ENCODE results near the gene CFI. TPM values are rescaled to one million over a fixed set of nuclear protein-coding genes. Genes with fewer than 3 reads are reported as not detected.

The CFI gene
- total and polyA plus RNA-seq, 8 donors, result 13.0 to 84.9 (median 30.7) TPM

GRCh38 chr4:109816082-109816442 is 14.3 kb upstream of the CFI start:
- H3K9me3 ChIP-seq, result no peaks in the 10 kb centered on the region
- H3K4me3 ChIP-seq, result peak overlapping the region; percentile 67 to 83 (median 76)
- peaks cover 0 to 17% (median 0%) of the 10 kb centered on the region in 3 donors for H3K4me1 ChIP-seq
- no peaks in the 10 kb centered on the region for H3K27me3 ChIP-seq
- WGBS, 2 donors, result 1% methylated on average over 19 of the region's 19 CpGs
- intact Hi-C loops (cut with DNase I), result no loop called here
- FAIRE-seq, result no peak
- peak in 3 of 6 donors; percentile 20 to 62 (median 42) for DNase-seq
- peak overlapping the region in 1 of 4 donors; percentile 92 for H3K27ac ChIP-seq
- peak; percentile 5 to 26 (median 12) for ATAC-seq
- peaks cover 0 to 10% (median 0%) of the 10 kb centered on the region in 3 donors for H3K36me3 ChIP-seq
- TF ChIP-seq, protein P1, sequence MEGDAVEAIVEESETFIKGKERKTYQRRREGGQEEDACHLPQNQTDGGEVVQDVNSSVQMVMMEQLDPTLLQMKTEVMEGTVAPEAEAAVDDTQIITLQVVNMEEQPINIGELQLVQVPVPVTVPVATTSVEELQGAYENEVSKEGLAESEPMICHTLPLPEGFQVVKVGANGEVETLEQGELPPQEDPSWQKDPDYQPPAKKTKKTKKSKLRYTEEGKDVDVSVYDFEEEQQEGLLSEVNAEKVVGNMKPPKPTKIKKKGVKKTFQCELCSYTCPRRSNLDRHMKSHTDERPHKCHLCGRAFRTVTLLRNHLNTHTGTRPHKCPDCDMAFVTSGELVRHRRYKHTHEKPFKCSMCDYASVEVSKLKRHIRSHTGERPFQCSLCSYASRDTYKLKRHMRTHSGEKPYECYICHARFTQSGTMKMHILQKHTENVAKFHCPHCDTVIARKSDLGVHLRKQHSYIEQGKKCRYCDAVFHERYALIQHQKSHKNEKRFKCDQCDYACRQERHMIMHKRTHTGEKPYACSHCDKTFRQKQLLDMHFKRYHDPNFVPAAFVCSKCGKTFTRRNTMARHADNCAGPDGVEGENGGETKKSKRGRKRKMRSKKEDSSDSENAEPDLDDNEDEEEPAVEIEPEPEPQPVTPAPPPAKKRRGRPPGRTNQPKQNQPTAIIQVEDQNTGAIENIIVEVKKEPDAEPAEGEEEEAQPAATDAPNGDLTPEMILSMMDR (IDR thresholded peaks at IDR 0.05), result no peak

- H3K4me3 ChIP-seq, result peak within 1 kb of the TSS; percentile 67 to 83 (median 76)
- H3K27me3 ChIP-seq, result no peaks in the 10 kb centered on the region
- WGBS, 2 donors, result 0 to 1% methylated on average over 53 of the region's 53 CpGs
- H3K9me3 ChIP-seq, result no peaks in the 10 kb centered on the region
- H3K27ac ChIP-seq, result peak within 1 kb of the TSS; percentile 69 to 92 (median 90)
- intact Hi-C loops (cut with DNase I), result no loop called here
- TF ChIP-seq, protein P1 (IDR thresholded peaks at IDR 0.05), result no peak
- peak; percentile 98 to 99 (median 98) for ATAC-seq
- H3K4me1 ChIP-seq, result peaks cover 0 to 17% (median 0%) of the 10 kb centered on the region in 3 donors
- peak; percentile 85 to 94 (median 91) for DNase-seq
- peak; percentile 94 for FAIRE-seq
- peaks cover 0 to 10% (median 0%) of the 10 kb centered on the region in 3 donors for H3K36me3 ChIP-seq
Measured at GRCh38 chr4:109815151-109816081, 13.6 kb upstream of the CFI start, which contains the start of gene GAR1. Gene GAR1 (plus strand): TSS chr4:109815762. CDS start chr4:109816165, 403 bp downstream.

- DNase-seq (no peak), FAIRE-seq (no peak), ATAC-seq (no peak)
- Histone ChIP-seq H3K27ac (no peak overlapping the region), H3K27me3 (no peaks in the 10 kb centered on the region), H3K36me3 (no peaks in the 10 kb centered on the region), H3K4me3 (no peak overlapping the region), H3K4me1 (peaks cover 0 to 10% (median 0%) of the 10 kb centered on the region in 3 donors), H3K9me3 (no peaks in the 10 kb centered on the region)
- WGBS, 2 donors, result 55 to 57% methylated on average over 3 of the region's 3 CpGs
- TF ChIP-seq, protein P1 (IDR thresholded peaks at IDR 0.05), result no peak
- intact Hi-C loops (cut with DNase I), result no loop called here
Measured at GRCh38 chr4:109811707-109812106, 9.9 kb upstream of the CFI start.

DNA sequence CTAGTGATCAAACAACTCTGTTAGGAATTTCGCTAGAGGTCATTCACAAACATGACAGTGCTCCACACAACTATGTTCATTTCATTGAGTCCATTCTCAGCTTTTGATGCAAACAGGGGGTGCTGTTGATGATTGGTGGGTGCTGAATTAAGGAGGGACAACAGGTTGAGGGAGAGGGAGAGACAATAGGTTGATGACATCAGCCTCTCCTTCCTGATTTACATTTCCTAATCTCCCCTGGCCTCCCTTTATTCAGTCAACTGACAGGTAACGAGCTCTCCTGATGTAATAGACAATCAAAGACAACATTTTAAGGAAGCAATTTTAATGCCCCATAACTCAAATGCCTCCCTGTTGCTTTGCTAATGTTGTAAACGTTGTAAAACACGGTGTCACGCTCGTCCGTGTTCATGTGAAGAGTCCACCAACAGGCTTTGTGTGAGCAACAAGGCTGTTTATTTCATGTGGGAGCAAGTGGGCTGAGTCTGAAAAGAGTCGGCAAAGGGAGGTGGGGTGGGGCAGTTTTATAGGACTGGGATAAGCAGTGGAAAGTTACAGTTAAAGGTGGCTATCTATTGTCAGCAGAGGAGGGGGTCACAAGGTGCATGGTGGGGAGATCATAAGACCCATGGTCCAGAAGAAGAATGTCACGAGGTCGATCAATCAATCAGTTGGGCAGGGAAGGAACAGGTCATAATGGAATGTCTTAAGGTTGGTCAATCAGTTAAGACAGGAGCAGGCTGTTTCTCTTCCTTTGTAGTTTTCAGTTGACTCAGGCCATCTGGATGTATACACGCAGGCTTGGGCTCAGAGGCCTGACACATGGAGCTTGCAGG is 9.0 kb upstream of the CFI start:
- Histone ChIP-seq H3K27ac (no peak overlapping the region), H3K27me3 (no peaks in the 10 kb centered on the region), H3K9me3 (no peaks in the 10 kb centered on the region), H3K4me1 (peaks cover 0 to 5% (median 0%) of the 10 kb centered on the region in 3 donors), H3K36me3 (no peaks in the 10 kb centered on the region), H3K4me3 (no peak overlapping the region)
- DNase-seq, result no peak
- ATAC-seq, result no peak
- no peak for FAIRE-seq
- 71 to 80% methylated on average over 11 of the region's 11 CpGs for WGBS, 2 donors
- TF ChIP-seq, protein P1 (IDR thresholded peaks at IDR 0.05), result no peak
- intact Hi-C loops (cut with DNase I), result no loop called here

All from pancreas (tissue), 10 donors.